Stimulated activated CD4-positive, alpha-beta T cell treated with anti-CD3 and anti-CD28 coated beads, Interleukin-4, amount 100 ng/mL, for 48 hours (primary cell): ENCODE data around the gene BTBD3.

Experiments
- DNase-seq, 2 donors: peaks; one replicate each; pipeline ENCODE4 v3.0.0-alpha.2; 2020; ENCODE audit warnings: low read depth in 2 of 2

The BTBD3 gene

GRCh38 chr20:11917663-11918062 is at the start of gene BTBD3:
Gene BTBD3 (plus strand): TSS chr20:11917893. CDS start chr20:11918276, 383 bp downstream.
- no peak for DNase-seq

GRCh38 chr20:11869641-11870040 is 48.1 kb upstream of the BTBD3 start:
- no peak for DNase-seq

DNA sequence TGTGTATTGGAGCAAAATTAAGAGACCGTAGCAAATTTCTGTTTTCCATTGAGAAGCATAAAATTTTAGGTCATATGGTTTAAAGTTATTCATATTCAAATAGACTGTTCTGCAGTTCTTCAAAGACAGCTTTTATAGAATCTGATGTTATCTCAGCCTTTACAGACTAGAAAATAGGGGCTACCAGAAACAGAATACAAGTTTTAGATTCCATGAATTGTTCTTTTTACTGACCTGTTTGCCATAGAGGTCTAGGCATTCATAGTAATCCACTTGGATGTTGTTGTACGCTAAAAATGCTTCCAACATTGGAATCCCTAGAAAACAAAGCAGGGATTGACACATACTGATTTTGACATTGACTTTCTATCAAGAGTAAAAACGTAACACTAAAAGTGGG is 47.3 kb upstream of the BTBD3 start:
- no peak for DNase-seq

GRCh38 chr20:11876555-11876954 is 41.1 kb upstream of the BTBD3 start:
- DNase-seq = no peak

DNA sequence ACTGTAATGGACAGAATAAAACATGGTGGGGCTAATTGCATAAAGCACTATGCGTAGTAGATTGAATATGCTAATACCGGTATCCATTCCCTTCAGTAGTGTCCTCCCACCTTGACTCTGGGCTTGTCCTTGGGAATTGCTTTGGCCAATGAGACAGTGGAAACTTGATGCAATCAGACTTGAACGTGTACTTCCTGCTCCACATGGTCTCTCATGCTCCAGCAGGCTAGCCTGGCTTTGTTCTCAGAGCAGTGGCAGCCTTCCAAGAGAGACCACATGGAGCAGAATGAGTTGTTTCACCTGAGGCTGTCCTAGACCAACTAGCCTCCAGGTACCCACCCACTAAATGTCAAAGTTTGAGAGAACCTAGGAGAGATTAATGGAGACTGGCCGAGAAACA is 37.0 kb upstream of the BTBD3 start:
- no peak for DNase-seq

GRCh38 chr20:11881449-11881848 is 36.2 kb upstream of the BTBD3 start:
- no peak for DNase-seq

DNA sequence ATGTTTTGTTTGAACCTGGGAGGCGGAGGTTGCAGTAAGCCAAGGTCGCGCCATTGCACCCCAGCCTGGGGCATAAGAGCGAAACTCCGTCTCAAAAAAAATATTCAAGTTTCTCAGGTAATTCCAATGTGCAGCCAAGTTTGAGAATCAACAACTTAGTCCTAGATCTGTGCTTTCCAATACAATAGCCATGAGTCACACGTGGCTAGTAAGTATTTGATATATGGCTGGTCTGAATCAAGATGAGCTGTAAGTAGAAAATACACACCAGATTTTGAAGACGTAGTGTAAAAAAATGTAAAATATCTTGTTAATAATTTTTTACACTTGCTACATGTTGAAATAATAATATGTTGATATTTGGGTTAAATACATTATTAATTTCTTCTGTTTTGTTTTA is 35.0 kb upstream of the BTBD3 start:
- no peak for DNase-seq

- no peak for DNase-seq
These were observed 29.0 kb upstream of the BTBD3 start for GRCh38 chr20:11888648-11889047.

DNA sequence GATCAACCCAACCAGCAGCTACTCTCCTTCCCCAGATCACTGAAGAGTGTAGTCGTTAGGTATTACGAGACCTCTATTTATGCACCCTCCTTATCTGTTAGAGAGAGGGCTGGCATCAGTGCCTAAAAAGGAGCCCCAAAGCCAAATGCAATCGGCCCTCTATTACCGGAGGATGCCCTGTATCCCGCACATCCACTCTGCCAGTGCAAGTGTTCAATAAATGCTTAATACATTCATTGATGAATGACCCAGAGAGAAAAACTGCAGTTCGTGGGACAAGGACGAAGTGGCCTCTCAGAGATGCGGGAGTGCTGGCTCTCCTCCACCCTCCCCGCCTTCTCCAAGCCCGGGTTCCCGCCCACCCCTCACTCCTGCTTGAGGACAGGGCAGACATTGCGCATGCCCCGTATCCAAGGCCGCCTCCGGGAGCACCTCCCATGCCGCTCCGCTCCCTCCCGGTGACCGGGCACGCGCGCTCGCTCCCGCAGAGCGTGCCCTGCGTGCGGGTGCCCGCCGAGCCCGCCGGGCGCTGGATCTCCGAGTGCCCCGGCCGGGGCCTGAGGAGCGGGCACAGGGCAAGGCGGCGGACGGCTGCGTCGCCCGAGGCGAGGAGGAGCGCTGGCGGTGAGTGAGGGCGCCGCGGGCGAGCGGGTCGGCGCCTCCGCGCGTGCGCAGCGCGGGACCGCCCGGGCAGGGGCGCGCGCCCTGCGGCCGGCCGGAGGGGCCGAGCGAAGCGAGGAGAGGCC is 27.2 kb upstream of the BTBD3 start:
- DNase-seq = peak; percentile 43 to 55

GRCh38 chr20:11891077-11891775 is 26.5 kb upstream of the BTBD3 start:
- DNase-seq = peak in 1 of 2 donors; percentile 15

DNA sequence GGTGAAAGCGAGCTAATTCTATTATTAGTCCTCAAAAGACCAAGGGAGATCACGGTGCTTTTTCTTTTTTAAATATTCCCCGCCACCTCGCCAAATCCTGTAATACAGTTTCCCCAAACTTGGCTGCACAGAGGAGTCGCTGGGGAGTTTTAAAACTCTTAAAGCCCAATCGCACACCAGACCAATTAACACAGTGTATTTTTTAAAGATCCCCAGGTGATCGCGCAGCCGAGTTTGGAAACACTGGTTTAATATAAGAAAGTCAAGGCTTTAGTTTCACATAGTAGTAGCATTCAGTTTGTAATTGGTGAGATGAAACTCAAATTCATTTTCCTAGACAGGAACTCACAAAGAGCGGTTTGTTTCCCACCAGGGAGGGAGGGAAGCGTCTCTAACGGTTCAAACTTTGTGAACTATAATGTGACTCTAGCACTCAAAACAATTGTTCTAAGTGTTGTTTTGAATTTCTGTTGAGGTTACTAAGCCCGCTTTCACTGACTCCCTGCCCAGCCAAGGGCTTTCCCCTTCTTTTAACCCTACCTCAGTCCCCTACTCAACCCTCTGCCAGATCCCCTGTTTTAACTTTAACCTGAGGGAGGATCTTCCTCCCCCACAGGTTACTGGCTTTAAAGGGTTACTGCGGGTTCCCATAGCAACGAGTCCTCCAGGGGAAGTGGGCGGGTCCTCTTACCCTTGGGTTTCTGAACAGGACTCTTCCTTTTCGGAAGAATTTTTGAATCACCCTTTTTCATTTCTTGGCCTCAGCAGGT is 25.7 kb upstream of the BTBD3 start:
- peak; percentile 10 to 28 for DNase-seq

GRCh38 chr20:11894062-11894461 is 23.6 kb upstream of the BTBD3 start:
- no peak for DNase-seq

- no peak for DNase-seq
These were observed 21.8 kb upstream of the BTBD3 start for GRCh38 chr20:11895861-11896387.

DNA sequence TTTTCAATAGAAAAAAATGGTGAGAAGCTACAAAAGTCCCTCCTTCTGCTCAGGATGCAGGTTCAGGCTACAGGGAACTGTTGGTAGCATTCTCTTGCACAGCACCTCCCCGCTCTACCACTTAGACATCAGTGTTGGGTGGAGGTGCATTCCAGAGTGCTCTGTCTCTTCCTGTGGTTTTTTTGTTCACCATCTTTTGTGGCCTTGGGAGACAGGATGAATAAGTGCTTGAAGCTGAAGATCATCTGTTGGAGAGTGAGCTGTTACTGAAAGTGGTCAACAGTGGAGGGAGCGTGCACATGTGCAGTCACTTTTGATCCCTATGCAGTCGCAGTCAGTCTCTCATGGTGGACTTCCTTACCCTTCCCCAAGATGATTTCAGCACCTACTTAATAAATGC is 16.6 kb upstream of the BTBD3 start:
- DNase-seq = no peak

DNA sequence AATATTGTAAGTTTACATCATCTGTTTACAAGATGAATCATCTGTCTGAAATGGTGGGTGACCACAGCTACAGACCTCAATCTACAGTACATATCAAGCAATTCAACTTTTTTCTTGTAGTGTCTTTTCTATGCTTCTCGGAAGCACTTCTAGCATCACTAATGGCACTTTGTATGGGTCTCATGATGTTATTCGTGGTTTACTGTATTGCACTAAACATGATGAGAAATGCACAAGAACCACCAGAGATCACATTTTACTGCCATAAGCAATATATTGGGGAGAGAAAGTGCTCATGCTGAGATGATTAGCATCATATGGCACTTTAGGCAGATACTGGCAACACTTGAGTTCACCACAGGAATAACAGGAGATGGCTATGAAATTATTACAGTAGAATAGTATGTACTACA is 15.4 kb upstream of the BTBD3 start:
- DNase-seq = no peak

DNA sequence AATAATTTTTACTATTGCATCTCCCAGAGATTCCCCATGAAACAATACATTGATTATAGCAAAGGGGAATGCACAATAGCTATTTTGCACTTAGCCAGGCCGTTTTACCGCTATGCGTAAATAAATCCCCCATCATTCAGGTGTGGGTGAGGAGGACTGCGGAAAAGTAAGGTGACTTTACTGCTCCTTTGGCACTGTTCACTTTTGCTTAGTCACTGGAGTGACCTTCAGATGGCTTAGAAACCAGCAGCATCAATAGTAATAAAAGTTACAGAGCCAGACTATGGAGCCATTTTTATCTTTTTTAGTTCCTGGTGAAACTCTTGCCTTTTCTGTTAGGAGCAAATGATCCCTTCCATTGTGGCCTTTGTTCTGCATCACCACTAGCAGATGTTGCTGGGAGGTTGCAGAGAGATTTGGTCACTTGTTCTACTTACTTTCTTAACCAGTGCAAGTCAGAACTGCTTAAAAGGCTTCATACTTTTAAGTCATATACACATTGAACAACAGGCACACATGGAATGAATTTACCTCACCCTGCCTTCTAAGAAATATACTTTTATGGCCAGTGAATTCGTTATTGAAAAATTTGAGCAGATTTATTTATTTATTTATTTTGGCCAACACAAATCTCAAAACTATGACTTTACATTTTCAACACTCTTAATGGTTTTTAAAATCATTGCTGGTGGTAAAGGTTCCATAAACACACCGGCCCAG is 12.1 kb upstream of the BTBD3 start:
- DNase-seq = no peak

DNA sequence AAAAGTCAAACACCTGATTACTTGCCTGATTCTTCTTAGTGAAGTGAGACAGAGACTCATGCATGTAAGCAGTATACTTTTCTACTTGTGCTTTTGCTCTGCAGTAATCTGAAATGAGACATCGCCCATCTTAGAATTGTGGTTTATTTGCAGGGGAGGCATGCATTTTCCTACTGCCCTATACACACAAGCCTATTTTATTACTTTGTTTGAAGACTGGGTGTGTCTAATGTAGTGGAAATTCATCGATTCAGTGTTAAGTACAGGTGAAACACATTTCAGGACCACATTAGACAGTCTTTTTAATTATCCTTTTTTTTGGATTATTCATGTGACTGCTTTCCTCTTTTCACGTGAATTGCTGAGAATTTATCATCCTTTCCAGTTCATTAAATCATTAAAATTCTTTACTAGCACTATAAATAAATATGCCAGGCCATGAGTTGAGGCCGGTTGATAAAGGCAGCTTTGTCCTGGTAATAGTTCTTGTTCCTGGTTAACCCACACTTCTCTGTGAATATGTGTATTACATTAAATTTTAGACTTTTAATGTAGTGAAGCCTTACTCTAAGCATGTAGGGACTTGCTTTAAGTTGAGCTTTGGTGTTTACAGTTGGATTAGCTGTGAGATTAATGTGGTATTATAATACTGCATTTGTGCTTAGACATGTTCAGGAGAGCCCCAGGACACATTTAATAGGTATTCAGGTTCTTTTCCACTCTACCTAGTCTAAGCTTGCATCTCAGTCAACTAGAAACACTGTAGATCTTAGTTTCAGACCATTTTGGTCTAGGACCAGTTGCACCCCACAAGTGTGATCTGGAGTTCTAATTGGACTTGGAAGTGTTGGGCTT is 10.8 kb upstream of the BTBD3 start:
- DNase-seq = no peak

GRCh38 chr20:11907621-11908020 is 10.1 kb upstream of the BTBD3 start:
- no peak for DNase-seq

GRCh38 chr20:11912013-11912658 is 5.6 kb upstream of the BTBD3 start:
- no peak for DNase-seq
